Mesothelial cell of epicardium (in vitro differentiated cells): ENCODE measurements around the gene PALLD. TPM values are rescaled to one million over a fixed set of nuclear protein-coding genes. Genes with fewer than 3 reads are reported as not detected.

ENCODE experiments used
- DNase-seq, 2 experiments: peaks; one replicate each; pipeline ENCODE4 v3.0.0; 2021; ENCODE audit warnings: low spot score in 2 of 2; ENCODE audit not compliant: unreplicated experiment in 2 of 2
- H3K27ac Mint-ChIP-seq: 2 replicates; pipeline ENCODE4 v1.8.0; 2021; ENCODE audit warnings: mixed read lengths
- H3K27me3 Mint-ChIP-seq: 2 replicates; pipeline ENCODE4 v1.8.0; 2021; ENCODE audit warnings: low read depth, mixed read lengths
- H3K36me3 Mint-ChIP-seq: 2 replicates; pipeline ENCODE4 v1.8.0; 2021; ENCODE audit warnings: mixed read lengths
- H3K4me1 Mint-ChIP-seq: 2 replicates; pipeline ENCODE4 v1.8.0; 2021; ENCODE audit warnings: mixed read lengths
- H3K4me3 Mint-ChIP-seq: 2 replicates; pipeline ENCODE4 v1.8.0; 2021; ENCODE audit warnings: mild to moderate bottlenecking, moderate library complexity, mixed read lengths
- H3K9me3 Mint-ChIP-seq: 2 replicates; pipeline ENCODE4 v1.8.0; 2021; ENCODE audit warnings: mixed read lengths
- total RNA-seq: library from RNA; stranded (reverse); gene quantifications from 3 replicates; pipeline ENCODE4 v1.2.1, GENCODE V29; 2021
- TF ChIP-seq, protein P1 (sequence below): fragments of 200-600 bp; sonication (generic); IDR thresholded peaks from one replicate; pipeline ENCODE4 v1.5.0; 2021; ENCODE audit warnings: antibody characterized with exemption; ENCODE audit not compliant: unreplicated experiment

PALLD gene
- total RNA-seq, 1 donor from 2014 or later = 158 TPM

DNA sequence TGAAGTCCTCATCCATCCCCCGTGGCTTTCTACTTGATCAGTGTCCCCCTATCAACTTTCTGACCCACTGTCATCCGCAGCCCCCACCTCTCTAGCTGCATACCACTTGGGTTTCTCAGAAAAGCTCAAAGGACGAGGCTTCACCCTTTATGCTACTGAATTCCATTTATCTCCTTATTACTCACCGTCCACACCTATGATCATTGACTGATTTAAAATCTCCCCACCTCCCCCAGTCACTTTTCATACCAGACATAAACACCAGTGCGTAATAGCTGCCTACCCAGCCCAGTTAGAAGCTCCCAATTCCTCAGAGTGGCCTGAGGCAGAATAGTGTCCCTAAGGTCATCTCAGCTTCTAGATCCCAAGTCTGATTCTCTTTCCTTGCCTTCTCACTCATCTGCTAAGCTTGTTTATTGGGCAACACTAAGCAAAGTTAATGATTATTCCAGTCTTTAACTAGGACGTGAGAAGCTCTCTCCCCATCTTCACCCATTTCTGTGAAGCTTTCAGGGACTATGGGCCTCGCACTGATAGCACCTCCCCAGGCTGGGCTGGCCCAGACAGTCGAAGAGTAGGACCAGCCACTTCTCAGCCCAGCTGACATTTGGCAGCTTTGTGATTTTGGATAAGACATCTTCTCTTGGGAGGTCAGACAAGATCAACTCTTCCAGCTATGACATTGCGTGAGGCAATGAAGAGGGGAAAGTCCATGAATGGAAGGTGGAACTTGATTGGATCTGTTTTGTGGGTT lies 9.4 kb upstream of the PALLD start:
- no peaks in the 10 kb centered on the region for H3K27me3 Mint-ChIP-seq
- H3K4me1 Mint-ChIP-seq = peaks cover 5% of the 10 kb centered on the region
- no peaks in the 10 kb centered on the region for H3K9me3 Mint-ChIP-seq
- no peak for DNase-seq
- H3K4me3 Mint-ChIP-seq = no peak overlapping the region
- no peak overlapping the region for H3K27ac Mint-ChIP-seq
- no peaks in the 10 kb centered on the region for H3K36me3 Mint-ChIP-seq
- TF ChIP-seq, protein P1, sequence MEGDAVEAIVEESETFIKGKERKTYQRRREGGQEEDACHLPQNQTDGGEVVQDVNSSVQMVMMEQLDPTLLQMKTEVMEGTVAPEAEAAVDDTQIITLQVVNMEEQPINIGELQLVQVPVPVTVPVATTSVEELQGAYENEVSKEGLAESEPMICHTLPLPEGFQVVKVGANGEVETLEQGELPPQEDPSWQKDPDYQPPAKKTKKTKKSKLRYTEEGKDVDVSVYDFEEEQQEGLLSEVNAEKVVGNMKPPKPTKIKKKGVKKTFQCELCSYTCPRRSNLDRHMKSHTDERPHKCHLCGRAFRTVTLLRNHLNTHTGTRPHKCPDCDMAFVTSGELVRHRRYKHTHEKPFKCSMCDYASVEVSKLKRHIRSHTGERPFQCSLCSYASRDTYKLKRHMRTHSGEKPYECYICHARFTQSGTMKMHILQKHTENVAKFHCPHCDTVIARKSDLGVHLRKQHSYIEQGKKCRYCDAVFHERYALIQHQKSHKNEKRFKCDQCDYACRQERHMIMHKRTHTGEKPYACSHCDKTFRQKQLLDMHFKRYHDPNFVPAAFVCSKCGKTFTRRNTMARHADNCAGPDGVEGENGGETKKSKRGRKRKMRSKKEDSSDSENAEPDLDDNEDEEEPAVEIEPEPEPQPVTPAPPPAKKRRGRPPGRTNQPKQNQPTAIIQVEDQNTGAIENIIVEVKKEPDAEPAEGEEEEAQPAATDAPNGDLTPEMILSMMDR = no peak

DNA sequence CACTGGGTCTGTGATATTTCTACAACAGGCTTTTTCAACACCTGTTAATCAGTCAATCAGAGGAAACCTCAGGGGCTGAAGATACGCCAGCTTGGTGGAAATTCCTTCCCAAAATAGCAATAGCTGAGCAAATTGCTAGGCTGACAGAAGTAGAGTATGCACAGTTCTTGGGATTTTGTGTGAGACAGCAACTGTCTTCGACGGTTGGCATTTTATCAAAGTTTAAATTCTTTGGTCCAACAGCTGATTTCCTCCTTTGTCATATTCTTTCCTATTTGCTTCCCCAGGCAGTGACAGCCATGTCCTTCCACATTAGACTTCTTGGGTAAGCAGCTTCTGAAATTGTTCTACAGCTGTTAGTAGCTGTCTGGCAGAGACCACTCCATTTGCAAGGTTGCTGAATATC lies 8.0 kb upstream of the PALLD start:
- TF ChIP-seq, protein P1 = no peak
- Mint-ChIP-seq H3K4me3 (no peak overlapping the region), H3K9me3 (no peaks in the 10 kb centered on the region), H3K27me3 (no peaks in the 10 kb centered on the region), H3K4me1 (peaks cover 5% of the 10 kb centered on the region), H3K27ac (no peak overlapping the region), H3K36me3 (no peaks in the 10 kb centered on the region)
- DNase-seq = no peak

DNA sequence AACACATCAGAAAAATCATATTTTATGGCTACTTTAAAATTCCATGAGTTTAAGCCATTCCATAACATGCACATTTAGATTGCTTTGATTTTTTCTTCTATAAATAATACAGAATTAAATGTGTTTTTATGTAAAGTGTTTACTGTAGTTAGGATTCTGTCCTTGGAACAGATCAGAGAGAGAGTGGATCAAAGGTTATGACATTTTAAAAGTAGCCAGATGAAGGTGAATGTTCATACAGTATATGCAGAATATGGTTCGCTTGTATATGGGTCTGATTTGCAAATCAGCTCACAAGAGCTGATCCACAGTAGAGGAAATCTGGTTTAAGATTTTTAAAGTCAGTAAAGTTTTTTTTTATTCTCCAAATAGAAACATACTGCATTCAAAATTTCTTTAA lies 7.2 kb upstream of the PALLD start:
- DNase-seq = no peak
- Mint-ChIP-seq H3K27me3 (no peaks in the 10 kb centered on the region), H3K4me3 (no peak overlapping the region), H3K4me1 (peaks cover 3% of the 10 kb centered on the region), H3K9me3 (no peaks in the 10 kb centered on the region), H3K36me3 (no peaks in the 10 kb centered on the region), H3K27ac (no peak overlapping the region)
- TF ChIP-seq, protein P1 = no peak

DNA sequence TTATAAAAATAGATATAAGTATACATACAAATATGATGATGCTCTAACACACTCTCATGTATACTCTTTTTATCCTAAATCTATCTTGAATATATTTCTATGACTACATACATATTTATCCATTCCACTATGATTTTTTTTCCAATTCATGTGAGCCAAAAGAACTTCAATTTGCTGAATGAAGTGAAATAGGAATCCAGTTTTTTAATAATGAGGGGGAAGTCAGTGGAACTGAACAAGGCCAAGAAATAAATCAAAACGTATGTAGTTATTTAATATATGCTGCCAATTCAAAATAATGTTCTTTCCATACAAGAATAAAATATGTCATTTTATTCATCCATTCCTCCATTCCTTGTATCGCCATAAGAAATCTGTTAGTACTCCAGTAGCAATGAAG lies 6.1 kb upstream of the PALLD start:
- H3K9me3 Mint-ChIP-seq = no peaks in the 10 kb centered on the region

DNA sequence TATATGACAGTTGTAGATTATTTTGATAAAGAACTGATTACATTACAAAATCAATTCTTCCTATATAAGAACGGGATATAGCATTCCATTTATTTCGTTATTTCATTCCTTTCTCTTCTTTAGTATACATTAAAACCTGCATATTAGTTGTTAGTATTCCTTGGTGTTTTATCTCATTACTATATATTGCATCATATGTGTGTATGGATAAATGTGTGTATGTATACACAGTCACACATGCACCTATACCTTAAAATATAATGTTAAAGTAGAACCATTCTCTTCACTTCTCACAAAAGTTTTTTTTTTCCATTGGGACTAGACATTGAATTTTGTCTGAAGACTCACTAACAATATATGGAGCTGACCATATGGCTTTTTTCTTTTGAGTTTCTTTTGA lies 5.3 kb upstream of the PALLD start:
- H3K4me1 Mint-ChIP-seq = peaks cover 1% of the 10 kb centered on the region
- no peaks in the 10 kb centered on the region for H3K9me3 Mint-ChIP-seq
- H3K27ac Mint-ChIP-seq = no peak overlapping the region
- no peak for DNase-seq
- H3K27me3 Mint-ChIP-seq = no peaks in the 10 kb centered on the region
- no peak overlapping the region for H3K4me3 Mint-ChIP-seq
- TF ChIP-seq, protein P1 = no peak
- H3K36me3 Mint-ChIP-seq = no peaks in the 10 kb centered on the region

More for the DNA sequence above, 6.1 kb upstream of the PALLD start:
- no peak overlapping the region for H3K27ac Mint-ChIP-seq
- H3K4me3 Mint-ChIP-seq = no peak overlapping the region
- no peak for DNase-seq
- no peaks in the 10 kb centered on the region for H3K36me3 Mint-ChIP-seq
- TF ChIP-seq, protein P1 = no peak
- H3K27me3 Mint-ChIP-seq = no peaks in the 10 kb centered on the region
- peaks cover 1% of the 10 kb centered on the region for H3K4me1 Mint-ChIP-seq
